ENCODE measurements around the gene COG3.

Gene COG3

GRCh38 chr13:45454204-45454603 lies 10.5 kb upstream of the COG3 start:
- TF ChIP-seq, protein P1, sequence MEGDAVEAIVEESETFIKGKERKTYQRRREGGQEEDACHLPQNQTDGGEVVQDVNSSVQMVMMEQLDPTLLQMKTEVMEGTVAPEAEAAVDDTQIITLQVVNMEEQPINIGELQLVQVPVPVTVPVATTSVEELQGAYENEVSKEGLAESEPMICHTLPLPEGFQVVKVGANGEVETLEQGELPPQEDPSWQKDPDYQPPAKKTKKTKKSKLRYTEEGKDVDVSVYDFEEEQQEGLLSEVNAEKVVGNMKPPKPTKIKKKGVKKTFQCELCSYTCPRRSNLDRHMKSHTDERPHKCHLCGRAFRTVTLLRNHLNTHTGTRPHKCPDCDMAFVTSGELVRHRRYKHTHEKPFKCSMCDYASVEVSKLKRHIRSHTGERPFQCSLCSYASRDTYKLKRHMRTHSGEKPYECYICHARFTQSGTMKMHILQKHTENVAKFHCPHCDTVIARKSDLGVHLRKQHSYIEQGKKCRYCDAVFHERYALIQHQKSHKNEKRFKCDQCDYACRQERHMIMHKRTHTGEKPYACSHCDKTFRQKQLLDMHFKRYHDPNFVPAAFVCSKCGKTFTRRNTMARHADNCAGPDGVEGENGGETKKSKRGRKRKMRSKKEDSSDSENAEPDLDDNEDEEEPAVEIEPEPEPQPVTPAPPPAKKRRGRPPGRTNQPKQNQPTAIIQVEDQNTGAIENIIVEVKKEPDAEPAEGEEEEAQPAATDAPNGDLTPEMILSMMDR (conservative IDR thresholded peaks at IDR 0.05; ENCODE audit: low read depth, low read length): no peak

DNA sequence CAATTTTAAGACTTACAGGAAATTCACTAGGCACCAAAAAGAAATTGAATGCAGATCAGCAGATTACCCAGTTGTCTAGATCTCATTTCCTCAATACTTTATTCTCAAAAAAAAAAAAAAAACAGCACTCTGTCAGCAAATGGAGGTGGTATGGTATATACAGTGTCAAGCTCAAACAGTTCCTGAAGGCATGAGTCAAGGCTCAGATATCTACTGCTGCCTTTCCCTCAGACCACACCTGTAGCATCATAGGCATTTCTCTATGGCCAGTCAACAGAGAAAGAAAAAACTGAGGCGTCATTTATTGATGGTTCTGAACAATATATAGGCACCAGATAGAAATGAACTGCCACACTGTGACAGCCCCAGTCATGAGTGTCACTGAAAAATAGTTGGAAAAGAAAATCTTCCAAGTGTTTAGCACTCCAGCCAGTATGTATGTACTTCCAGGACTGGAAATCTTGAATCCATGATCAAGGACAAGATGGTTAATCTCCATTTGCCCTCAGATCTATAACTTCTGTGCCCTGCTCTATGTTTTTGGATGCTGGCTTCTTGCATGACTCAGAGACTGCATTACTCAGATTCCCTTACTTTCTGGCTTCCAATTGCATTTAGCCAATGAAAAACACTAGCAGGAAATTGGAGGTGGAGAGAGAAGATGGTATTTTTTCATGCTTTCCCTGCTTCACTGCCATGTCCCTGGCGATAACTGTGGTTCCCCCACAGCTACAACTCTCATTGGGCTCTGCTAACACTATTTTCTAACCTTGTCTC lies 8.4 kb upstream of the COG3 start:
- no peak for DNase-seq (ENCODE audit: low read depth)
- TF ChIP-seq, protein P1 (conservative IDR thresholded peaks at IDR 0.05; ENCODE audit: low read depth, low read length): no peak

More at GRCh38 chr13:45454204-45454603, 10.5 kb upstream of the COG3 start:
- no peak for DNase-seq (ENCODE audit: low read depth)
- no peak overlapping the region for H3K4me3 ChIP-seq (ENCODE audit: low read length)

GRCh38 chr13:45464141-45464686 lies 525 bp upstream of the COG3 start:
- TF ChIP-seq, protein P1 (conservative IDR thresholded peaks at IDR 0.05; ENCODE audit: low read depth, low read length): peak; percentile 44
- DNase-seq (ENCODE audit: low read depth): no peak
- peak overlapping the region; percentile 92 for H3K4me3 ChIP-seq (ENCODE audit: low read length)

More for the DNA sequence above, 8.4 kb upstream of the COG3 start:
- no peak overlapping the region for H3K4me3 ChIP-seq (ENCODE audit: low read length)

GRCh38 chr13:45466359-45466758 lies 1.6 kb downstream of the COG3 start:
- no peak for DNase-seq (ENCODE audit: low read depth)
- peak overlapping the region; percentile 92 for H3K4me3 ChIP-seq (ENCODE audit: low read length)
- TF ChIP-seq, protein P1 (conservative IDR thresholded peaks at IDR 0.05; ENCODE audit: low read depth, low read length): no peak

GRCh38 chr13:45468635-45469034 lies 3.9 kb downstream of the COG3 start:
- H3K4me3 ChIP-seq (ENCODE audit: low read length): no peak overlapping the region
- TF ChIP-seq, protein P1 (conservative IDR thresholded peaks at IDR 0.05; ENCODE audit: low read depth, low read length): no peak
- no peak for DNase-seq (ENCODE audit: low read depth)

- no peak for DNase-seq (ENCODE audit: low read depth)
- TF ChIP-seq, protein P1 (conservative IDR thresholded peaks at IDR 0.05; ENCODE audit: low read depth, low read length): no peak
- no peak overlapping the region for H3K4me3 ChIP-seq (ENCODE audit: low read length)
These were observed 7.5 kb downstream of the COG3 start for GRCh38 chr13:45472171-45472705.

Data from retinal pigment epithelial cell (primary cell).